ENCODE data around the gene PYY.

Gene PYY

GRCh38 chr17:43905400-43905984 lies 48.2 kb downstream of the PYY start:
- no peak overlapping the region for H3K9ac ChIP-seq (ENCODE audit: low read length)
- H3K9me2 ChIP-seq (replicated peaks; ENCODE audit: insufficient read depth, low read length): no peaks in the 10 kb centered on the region
- no peaks in the 10 kb centered on the region for H3K9me3 ChIP-seq (replicated peaks; ENCODE audit: insufficient read depth, low read length)
- no peaks in the 10 kb centered on the region for H3K79me2 ChIP-seq (ENCODE audit: low read length)
- H3K4me2 ChIP-seq (ENCODE audit: low read depth, low read length): no peak overlapping the region
- H3K27me3 ChIP-seq (replicated peaks; ENCODE audit: insufficient read depth, low read length): peaks cover 25% of the 10 kb centered on the region
- H3K4me1 ChIP-seq (ENCODE audit: low read length): no peaks in the 10 kb centered on the region
- H2AFZ ChIP-seq (ENCODE audit: low read length): no peak overlapping the region
- H4K20me1 ChIP-seq (ENCODE audit: insufficient read depth, low read length): no peaks in the 10 kb centered on the region
- H3K27ac ChIP-seq (ENCODE audit: low read length): no peak overlapping the region
- H3K36me3 ChIP-seq (replicated peaks; ENCODE audit: insufficient read depth, low read length): no peaks in the 10 kb centered on the region
- DNase-seq: no peak
- no peak for TF ChIP-seq EZH2 (optimal IDR thresholded peaks at IDR 0.05; ENCODE audit: low read depth, low read length)
- TF ChIP-seq CTCF (IDR thresholded peaks at IDR 0.05; ENCODE audit: low read length): no peak
- no peak for TF ChIP-seq EZH2phosphoT487 (IDR thresholded peaks at IDR 0.05; ENCODE audit: low read length)
- no peak overlapping the region for H3K4me3 ChIP-seq (ENCODE audit: low read length)
- no peaks in the 10 kb centered on the region for H3F3A ChIP-seq (ENCODE audit: insufficient read depth, low read length)
